ENCODE measurements around the gene LILRB3.
"Not testable (repeated sequence)": the region's sequence is repeated elsewhere in the genome, so short reads cannot be mapped to it uniquely, and the experiment has no call there.

DNA sequence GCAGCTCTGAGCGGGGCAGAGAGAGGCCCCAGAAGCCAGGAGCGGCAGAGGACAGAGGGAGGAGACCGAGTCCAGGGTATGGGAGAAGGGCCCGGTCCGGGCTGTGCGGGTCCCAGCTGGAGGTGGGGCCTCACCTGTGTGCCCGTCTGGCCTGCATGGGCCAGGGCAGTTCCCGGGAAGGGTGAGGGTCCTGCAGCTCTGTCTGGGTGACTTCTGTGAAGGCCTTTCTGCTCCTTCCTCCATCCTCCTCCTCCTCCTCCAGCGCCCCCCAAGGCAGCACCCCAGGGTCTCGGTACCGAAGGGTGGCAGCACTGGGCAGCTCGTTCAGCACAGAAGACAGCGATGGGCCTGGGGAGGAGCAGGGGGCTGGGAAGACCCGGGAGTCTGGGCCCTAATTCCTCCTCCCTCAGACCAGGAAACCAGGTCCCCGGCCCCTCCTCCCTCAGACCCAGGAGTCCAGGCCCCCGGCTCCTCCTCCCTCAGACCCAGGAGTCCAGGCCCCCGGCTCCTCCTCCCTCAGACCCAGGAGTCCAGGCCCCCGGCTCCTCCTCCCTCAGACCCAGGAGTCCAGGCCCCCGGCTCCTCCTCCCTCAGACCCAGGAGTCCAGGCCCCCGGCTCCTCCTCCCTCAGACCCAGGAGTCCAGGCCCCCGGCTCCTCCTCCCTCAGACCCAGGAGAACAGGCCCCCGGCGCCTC is 50.9 kb downstream of the LILRB3 start:
- TF ChIP-seq, protein P1, sequence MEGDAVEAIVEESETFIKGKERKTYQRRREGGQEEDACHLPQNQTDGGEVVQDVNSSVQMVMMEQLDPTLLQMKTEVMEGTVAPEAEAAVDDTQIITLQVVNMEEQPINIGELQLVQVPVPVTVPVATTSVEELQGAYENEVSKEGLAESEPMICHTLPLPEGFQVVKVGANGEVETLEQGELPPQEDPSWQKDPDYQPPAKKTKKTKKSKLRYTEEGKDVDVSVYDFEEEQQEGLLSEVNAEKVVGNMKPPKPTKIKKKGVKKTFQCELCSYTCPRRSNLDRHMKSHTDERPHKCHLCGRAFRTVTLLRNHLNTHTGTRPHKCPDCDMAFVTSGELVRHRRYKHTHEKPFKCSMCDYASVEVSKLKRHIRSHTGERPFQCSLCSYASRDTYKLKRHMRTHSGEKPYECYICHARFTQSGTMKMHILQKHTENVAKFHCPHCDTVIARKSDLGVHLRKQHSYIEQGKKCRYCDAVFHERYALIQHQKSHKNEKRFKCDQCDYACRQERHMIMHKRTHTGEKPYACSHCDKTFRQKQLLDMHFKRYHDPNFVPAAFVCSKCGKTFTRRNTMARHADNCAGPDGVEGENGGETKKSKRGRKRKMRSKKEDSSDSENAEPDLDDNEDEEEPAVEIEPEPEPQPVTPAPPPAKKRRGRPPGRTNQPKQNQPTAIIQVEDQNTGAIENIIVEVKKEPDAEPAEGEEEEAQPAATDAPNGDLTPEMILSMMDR (IDR thresholded peaks at IDR 0.05): not testable (repeated sequence)
- not testable (repeated sequence) for TF ChIP-seq POLR2A (IDR thresholded peaks at IDR 0.05)
